DND-41 (cell line): ENCODE measurements around the gene C10orf143.

Experiments
- ATAC-seq: fragments of 200-7000 bp; cut with Tn5 transposase; 3 replicates; pipeline ENCODE4 v1.9.1; 2021; ENCODE audit warnings: low read depth; ENCODE audit not compliant: insufficient read depth
- DNase-seq: peaks from one replicate; pipeline ENCODE4 v3.0.0-alpha.2; 2020
- H2AFZ ChIP-seq: 2 replicates; pipeline ENCODE4 v1.6.0; 2012; ENCODE audit warnings: low read depth, low read length
- H3K27ac ChIP-seq: 2 replicates; pipeline ENCODE4 v1.5.1; 2012; ENCODE audit warnings: low read length, inconsistent platforms
- H3K27me3 ChIP-seq: fragments of 200-600 bp; sonication (generic); 2 replicates; pipeline ENCODE4 v1.6.0; 2012; ENCODE audit warnings: low read length, mild to moderate bottlenecking, inconsistent platforms; ENCODE audit not compliant: insufficient read depth, poor library complexity
- H3K36me3 ChIP-seq: 2 replicates; pipeline ENCODE4 v1.5.1; 2012; ENCODE audit warnings: low read length, inconsistent platforms; ENCODE audit not compliant: insufficient read depth
- H3K4me1 ChIP-seq: 2 replicates; pipeline ENCODE4 v1.5.1; 2012; ENCODE audit warnings: mild to moderate bottlenecking, low read length; ENCODE audit not compliant: insufficient read depth
- H3K4me2 ChIP-seq: 2 replicates; pipeline ENCODE4 v1.6.0; 2012; ENCODE audit warnings: mild to moderate bottlenecking, moderate library complexity, low read length, inconsistent platforms; ENCODE audit not compliant: insufficient read depth
- H3K4me3 ChIP-seq, 2 experiments: fragments of 200-600 bp in 1 of 2; shearing (Covaris generic) in 1 of 2; 2 replicates each; pipeline ENCODE4 v1.5.1; 2012 to 2016; ENCODE audit warnings: inconsistent platforms in 2 of 2, low read length in 2 of 2, mild to moderate bottlenecking in 2 of 2, low read depth in 1 of 2, moderate library complexity in 1 of 2
- H3K79me2 ChIP-seq: 2 replicates; pipeline ENCODE4 v1.6.0; 2012; ENCODE audit warnings: low read length, inconsistent platforms; ENCODE audit not compliant: insufficient read depth
- H3K9ac ChIP-seq: 2 replicates; pipeline ENCODE4 v1.6.0; 2012; ENCODE audit warnings: low read depth, mild to moderate bottlenecking, inconsistent platforms, low read length, moderate library complexity
- H3K9me3 ChIP-seq: 2 replicates; pipeline ENCODE4 v1.5.1; 2012; ENCODE audit warnings: low read length, moderate library complexity, mild to moderate bottlenecking, inconsistent platforms; ENCODE audit not compliant: insufficient read depth, severe bottlenecking
- H4K20me1 ChIP-seq: 2 replicates; pipeline ENCODE4 v1.6.0; 2012; ENCODE audit warnings: low read length; ENCODE audit not compliant: insufficient read depth
- EZH2 ChIP-seq: IDR thresholded peaks from 3 replicates; pipeline ENCODE4 v1.6.1; 2012; ENCODE audit warnings: borderline replicate concordance, low read depth, mild to moderate bottlenecking, moderate library complexity, low read length, inconsistent platforms; ENCODE audit not compliant: severe bottlenecking
- TF ChIP-seq, protein P1 (sequence below): IDR thresholded peaks from 2 replicates; pipeline ENCODE4 v1.5.1; 2012; ENCODE audit warnings: borderline replicate concordance, low read length, moderate library complexity, mild to moderate bottlenecking; ENCODE audit not compliant: poor library complexity, severe bottlenecking; ENCODE audit errors: extremely low read depth

Gene C10orf143

DNA sequence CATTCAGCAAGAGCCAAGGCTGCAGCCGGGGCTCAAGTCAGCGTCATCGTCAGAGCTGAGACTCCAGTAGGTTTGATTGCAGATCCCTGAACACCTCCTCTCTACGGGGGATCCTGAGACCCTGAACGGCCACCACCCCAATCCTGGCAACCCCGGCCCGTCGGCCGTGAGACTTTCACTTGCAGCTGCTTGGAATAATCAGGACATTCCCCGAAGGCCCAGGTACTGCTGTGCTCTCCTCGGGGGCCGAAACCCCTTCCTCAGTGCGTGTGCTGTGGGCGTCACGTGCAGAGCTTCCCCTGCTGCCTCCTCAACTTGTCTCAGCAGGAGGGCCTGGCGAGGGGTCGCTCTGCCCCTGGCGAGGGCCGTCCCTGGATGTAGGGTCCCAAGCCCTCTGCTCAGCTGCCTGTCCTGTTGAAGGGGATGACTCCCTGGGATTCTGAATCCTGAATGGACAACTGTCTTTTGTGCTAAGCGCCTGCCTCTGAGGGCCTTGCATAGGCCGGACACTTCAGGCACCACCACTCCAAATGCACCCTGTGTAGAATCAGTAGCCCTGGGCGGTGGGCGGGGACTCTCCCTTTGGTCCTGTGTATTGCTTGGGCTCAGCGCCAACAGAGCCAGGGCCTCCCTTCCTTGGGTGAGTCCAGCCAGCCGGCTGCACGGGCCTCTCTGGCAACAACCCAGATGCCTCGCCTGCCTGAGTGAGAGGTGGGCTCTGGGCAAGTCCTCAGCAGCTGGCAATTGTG, 82.7 kb downstream of the C10orf143 start:
- no peak overlapping the region for H3K4me3 ChIP-seq
- H3K27me3 ChIP-seq: no peaks in the 10 kb centered on the region
- no peaks in the 10 kb centered on the region for H3K79me2 ChIP-seq
- H4K20me1 ChIP-seq: no peaks in the 10 kb centered on the region
- no peaks in the 10 kb centered on the region for H3K4me1 ChIP-seq
- no peaks in the 10 kb centered on the region for H3K36me3 ChIP-seq
- TF ChIP-seq EZH2: no peak
- TF ChIP-seq, protein P1, sequence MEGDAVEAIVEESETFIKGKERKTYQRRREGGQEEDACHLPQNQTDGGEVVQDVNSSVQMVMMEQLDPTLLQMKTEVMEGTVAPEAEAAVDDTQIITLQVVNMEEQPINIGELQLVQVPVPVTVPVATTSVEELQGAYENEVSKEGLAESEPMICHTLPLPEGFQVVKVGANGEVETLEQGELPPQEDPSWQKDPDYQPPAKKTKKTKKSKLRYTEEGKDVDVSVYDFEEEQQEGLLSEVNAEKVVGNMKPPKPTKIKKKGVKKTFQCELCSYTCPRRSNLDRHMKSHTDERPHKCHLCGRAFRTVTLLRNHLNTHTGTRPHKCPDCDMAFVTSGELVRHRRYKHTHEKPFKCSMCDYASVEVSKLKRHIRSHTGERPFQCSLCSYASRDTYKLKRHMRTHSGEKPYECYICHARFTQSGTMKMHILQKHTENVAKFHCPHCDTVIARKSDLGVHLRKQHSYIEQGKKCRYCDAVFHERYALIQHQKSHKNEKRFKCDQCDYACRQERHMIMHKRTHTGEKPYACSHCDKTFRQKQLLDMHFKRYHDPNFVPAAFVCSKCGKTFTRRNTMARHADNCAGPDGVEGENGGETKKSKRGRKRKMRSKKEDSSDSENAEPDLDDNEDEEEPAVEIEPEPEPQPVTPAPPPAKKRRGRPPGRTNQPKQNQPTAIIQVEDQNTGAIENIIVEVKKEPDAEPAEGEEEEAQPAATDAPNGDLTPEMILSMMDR: no peak
- H2AFZ ChIP-seq: no peak overlapping the region
- H3K27ac ChIP-seq: no peak overlapping the region
- DNase-seq (no peak), ATAC-seq (no peak)
- no peak overlapping the region for H3K9ac ChIP-seq
- no peak overlapping the region for H3K4me2 ChIP-seq
- H3K9me3 ChIP-seq: no peaks in the 10 kb centered on the region

DNA sequence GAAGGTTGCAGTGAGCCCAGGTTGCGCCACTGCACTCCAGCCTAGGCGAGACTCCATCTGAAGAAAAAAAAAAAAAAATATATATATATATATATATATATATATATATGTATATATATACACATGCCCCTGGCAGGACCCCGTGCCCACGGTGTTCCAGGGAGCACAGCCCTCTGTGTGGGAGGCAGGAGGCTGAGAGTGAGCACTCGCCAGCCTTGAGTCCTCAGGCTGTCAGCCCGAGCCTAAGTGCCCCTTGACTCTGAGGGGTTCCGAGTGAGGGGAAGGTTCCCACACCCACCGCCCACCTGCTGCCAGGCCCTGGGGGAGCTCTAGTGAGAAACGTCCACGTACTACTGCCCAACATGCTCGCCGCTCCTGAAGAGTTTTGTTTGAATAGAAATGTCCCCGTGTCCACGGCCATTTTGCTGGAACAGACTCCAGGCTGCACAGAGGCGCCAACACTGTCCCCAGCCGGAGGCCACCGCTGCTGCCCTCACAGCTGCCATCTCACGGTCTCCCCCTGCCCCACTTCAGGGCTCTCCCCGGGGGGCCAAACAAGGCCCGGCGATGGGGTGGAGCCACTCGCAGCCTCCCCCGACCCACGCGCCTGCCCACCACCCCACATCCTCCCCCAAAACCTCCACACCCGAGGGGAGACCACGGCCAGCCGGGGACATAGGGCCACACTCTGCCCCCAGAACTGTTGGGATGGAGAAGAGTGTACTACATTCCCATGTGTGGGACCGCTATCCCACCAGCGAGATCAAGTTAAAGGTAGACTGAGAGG, 83.8 kb downstream of the C10orf143 start:
- Histone ChIP-seq H3K9ac (no peak overlapping the region), H3K4me1 (no peaks in the 10 kb centered on the region), H3K4me3 (no peak overlapping the region), H3K9me3 (no peaks in the 10 kb centered on the region), H4K20me1 (no peaks in the 10 kb centered on the region), H3K4me2 (no peak overlapping the region), H3K27ac (no peak overlapping the region), H3K79me2 (no peaks in the 10 kb centered on the region), H2AFZ (no peak overlapping the region), H3K36me3 (no peaks in the 10 kb centered on the region), H3K27me3 (no peaks in the 10 kb centered on the region)
- DNase-seq (no peak), ATAC-seq (no peak)
- TF ChIP-seq, protein P1: no peak
- TF ChIP-seq EZH2: no peak

DNA sequence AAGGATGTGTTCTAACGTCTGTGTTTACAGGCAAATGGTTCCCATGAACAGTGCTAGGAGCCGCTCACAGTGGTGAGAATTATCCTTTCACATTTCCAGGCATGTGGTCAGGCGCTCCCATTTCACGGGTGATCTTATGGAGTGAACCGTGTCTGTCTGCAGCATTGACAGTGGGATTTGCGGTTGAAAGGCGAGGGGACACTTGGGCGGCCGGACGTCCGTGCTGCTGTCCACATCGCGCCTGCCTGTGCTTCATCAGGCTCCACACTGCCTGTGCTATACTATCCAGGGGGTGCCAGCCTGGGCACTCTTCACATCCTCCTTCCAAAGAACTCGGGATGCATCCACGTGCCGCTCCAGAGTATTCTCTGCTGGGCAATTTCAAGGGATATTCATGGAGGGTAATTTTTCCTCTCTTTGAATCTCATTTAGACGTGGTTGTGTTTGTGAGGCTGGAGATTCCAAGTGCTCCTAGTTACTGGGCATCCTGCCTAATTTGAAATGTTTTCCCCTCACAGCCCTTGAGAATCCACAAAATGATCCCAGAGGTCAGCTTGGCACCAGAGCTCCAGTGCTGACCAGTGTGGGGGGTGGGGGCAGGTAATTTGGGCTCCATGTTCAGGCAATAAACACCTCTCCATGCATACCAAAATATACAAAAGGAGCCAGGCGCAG, 84.7 kb downstream of the C10orf143 start:
- no peaks in the 10 kb centered on the region for H3K9me3 ChIP-seq
- no peaks in the 10 kb centered on the region for H3K36me3 ChIP-seq
- H3K27me3 ChIP-seq: no peaks in the 10 kb centered on the region
- no peak overlapping the region for H3K4me3 ChIP-seq
- ATAC-seq: no peak
- H3K9ac ChIP-seq: no peak overlapping the region
- no peak for DNase-seq
- no peak overlapping the region for H3K27ac ChIP-seq
- no peaks in the 10 kb centered on the region for H3K79me2 ChIP-seq
- H3K4me1 ChIP-seq: peaks cover under 1% of the 10 kb centered on the region; the same call in 1 of the 2 replicates
- H3K4me2 ChIP-seq: no peak overlapping the region
- no peak overlapping the region for H2AFZ ChIP-seq
- no peaks in the 10 kb centered on the region for H4K20me1 ChIP-seq
- TF ChIP-seq EZH2: no peak
- TF ChIP-seq, protein P1: no peak
